K562 (cell line): ENCODE data around the gene UCP3. TPM values are rescaled to one million over a fixed set of nuclear protein-coding genes. Genes with fewer than 3 reads are reported as not detected.

Source experiments
- ATAC-seq: fragments of 200-7000 bp; cut with Tn5 transposase; 3 replicates; pipeline ENCODE4 v1.9.1; 2020; ENCODE audit warnings: moderate library complexity
- BruUV-seq: library from RNA; stranded (reverse); fragments of 400-500 nt; replicated peaks from 2 replicates; lab custom pipeline; 2021; lab: Mats Ljungman, UMichigan
- CTCF ChIA-PET: fragments of 300-600 bp; formaldehyde crosslinking; extraction: SDS; loops from one replicate; lab custom pipeline; 2021; ENCODE audit warnings: low intra/inter-chr PET ratio; lab: Yijun Ruan, JAX
- POLR2A ChIA-PET: fragments of 300-600, 350-650 bp; sonication (Branson Sonifier 250); formaldehyde crosslinking; extraction: SDS; loops from one replicate; lab custom pipeline; 2021; ENCODE audit warnings: antibody characterized with exemption, inconsistent platforms; lab: Yijun Ruan, JAX
- DNase-seq, 4 experiments: peaks; one replicate each; pipeline versions ENCODE4 v3.0.0 to v3.0.0-alpha.2; 2011 to 2018; ENCODE audit warnings: low spot score in 3 of 4, mixed read lengths in 3 of 4; ENCODE audit errors: extremely low read depth in 1 of 4
- FAIRE-seq: peaks from 2 replicates; lab custom pipeline; 2011; peaks lifted over from hg19 to GRCh38; lab: Jason Lieb, UNC
- H2AFZ ChIP-seq: 2 replicates; pipeline ENCODE4 v1.6.0; 2011; ENCODE audit warnings: low read depth, low read length, control low read depth, inconsistent platforms
- H3K27ac ChIP-seq: fragments of 200-600 bp; 3 replicates; pipeline ENCODE4 v1.8.0; 2011; ENCODE audit warnings: low read depth, mild to moderate bottlenecking, control low read depth, inconsistent platforms, low read length, moderate library complexity, mixed read lengths; ENCODE audit errors: extremely low read depth
- H3K27me3 ChIP-seq, 2 experiments: fragments of 300-600 bp in 1 of 2; 2 replicates in 1 of 2; 3 replicates in 1 of 2; pipeline versions ENCODE4 v1.6.0 to v1.8.0; 2011; ENCODE audit warnings: inconsistent platforms in 2 of 2, low read length in 2 of 2, mild to moderate bottlenecking in 1 of 2, mixed read lengths in 1 of 2, moderate library complexity in 1 of 2; ENCODE audit not compliant: control insufficient read depth in 2 of 2, insufficient read depth in 2 of 2
- H3K36me3 ChIP-seq: fragments of 300-600 bp; 3 replicates; pipeline ENCODE4 v1.8.0; 2011; ENCODE audit warnings: mild to moderate bottlenecking, low read length, inconsistent platforms; ENCODE audit not compliant: control insufficient read depth, insufficient read depth
- H3K4me1 ChIP-seq, 2 experiments: fragments of 200-600 bp in 1 of 2; replicated peaks in 1 of 2; 2 replicates in 1 of 2; 3 replicates in 1 of 2; pipeline versions ENCODE4 v1.5.1 to v1.8.0; 2011; ENCODE audit warnings: inconsistent platforms in 2 of 2, low read length in 2 of 2, mild to moderate bottlenecking in 1 of 2, mixed read lengths in 1 of 2, moderate library complexity in 1 of 2; ENCODE audit not compliant: control insufficient read depth in 2 of 2, insufficient read depth in 2 of 2
- H3K4me2 ChIP-seq: 2 replicates; pipeline ENCODE4 v1.6.1; 2011; ENCODE audit warnings: low read length, control low read depth, inconsistent platforms, mixed read lengths; ENCODE audit not compliant: insufficient read depth
- H3K4me3 ChIP-seq: fragments of 200-600 bp; sonication (generic), shearing (Covaris generic); 2 replicates; pipeline ENCODE4 v1.5.1; 2016; ENCODE audit warnings: control low read depth, inconsistent platforms
- H3K79me2 ChIP-seq: fragments of 200-600 bp; 3 replicates; pipeline ENCODE4 v1.8.0; 2011; ENCODE audit warnings: low read length, inconsistent platforms; ENCODE audit not compliant: control insufficient read depth, insufficient read depth
- H3K9ac ChIP-seq, 2 experiments: 2 replicates each; pipeline versions ENCODE4 v1.6.0 to v1.6.1; 2011; ENCODE audit warnings: low read depth in 2 of 2, low read length in 2 of 2, control low read depth in 1 of 2, inconsistent platforms in 1 of 2, mild to moderate bottlenecking in 1 of 2, mixed read lengths in 1 of 2; ENCODE audit not compliant: insufficient read depth in 1 of 2
- H3K9me1 ChIP-seq: one replicate; pipeline ENCODE4 v1.6.0; 2011; ENCODE audit warnings: inconsistent platforms, mild to moderate bottlenecking, low read length, moderate library complexity; ENCODE audit not compliant: control insufficient read depth, insufficient read depth
- H3K9me3 ChIP-seq: replicated peaks from 2 replicates; pipeline ENCODE4 v1.5.1; 2011; ENCODE audit warnings: low read depth, low read length, inconsistent platforms; ENCODE audit not compliant: control insufficient read depth, insufficient read depth
- H4K20me1 ChIP-seq: replicated peaks from 2 replicates; pipeline ENCODE4 v1.6.1; 2011; ENCODE audit warnings: low read length, inconsistent platforms, mixed read lengths; ENCODE audit not compliant: control insufficient read depth, insufficient read depth
- ARID2 ChIP-seq: fragments of 450-650 bp; IDR thresholded peaks from 2 replicates; pipeline ENCODE4 v1.6.1; 2017; ENCODE audit warnings: antibody characterized with exemption, mild to moderate bottlenecking
- POLR2A ChIP-seq: fragments of 450-650 bp; conservative IDR thresholded peaks from 2 replicates; pipeline ENCODE4 v1.6.1; 2016
- POLR2H ChIP-seq: IDR thresholded peaks from 2 replicates; pipeline ENCODE4 v1.6.1; 2016; ENCODE audit warnings: missing genetic modification characterization, low read depth, mild to moderate bottlenecking, control low read depth, missing compliant biosample characterization, moderate library complexity
- RBFOX2 ChIP-seq: fragments of 200-400 bp; formaldehyde crosslinking; IDR thresholded peaks from 2 replicates; pipeline ENCODE4 v1.6.1; 2017; ENCODE audit warnings: low read depth, mild to moderate bottlenecking, low read length, moderate library complexity
- RNF2 ChIP-seq: sonication (generic); IDR thresholded peaks from 2 replicates; pipeline ENCODE4 v1.6.1; 2016
- SMAD3 ChIP-seq: fragments of 450-650 bp; formaldehyde crosslinking; conservative IDR thresholded peaks from 2 replicates; pipeline ENCODE4 v1.4.0; 2020; ENCODE audit warnings: mild to moderate bottlenecking
- SRF ChIP-seq, 2 experiments: fragments of 250-450, 450-650 bp in 1 of 2; sonication (Bioruptor Pico) in 1 of 2; sonication (generic) in 1 of 2; formaldehyde crosslinking; IDR thresholded peaks; 2 replicates each; pipeline versions ENCODE4 v1.5.0 to v1.5.1; 2020 to 2022; ENCODE audit warnings: mild to moderate bottlenecking in 1 of 2, missing genetic modification reagents in 1 of 2
- SUPT5H ChIP-seq: fragments of 450-650 bp; IDR thresholded peaks from 2 replicates; pipeline ENCODE4 v1.6.1; 2016
- ZNF146 ChIP-seq: IDR thresholded peaks from one replicate; pipeline ENCODE4 v1.6.1; 2018; ENCODE audit warnings: missing compliant biosample characterization; ENCODE audit not compliant: unreplicated experiment
- WGBS: fragments of 100-300 bp; shearing (Covaris generic); methylation state at CpG from one replicate; pipeline ENCODE4 v1.1.6; 2016; ENCODE audit warnings: low coverage, mixed read lengths; ENCODE audit not compliant: insufficient coverage; ENCODE audit errors: missing lambda C conversion rate; 5-methylcytosine and 5-hydroxymethylcytosine counted together
- in situ Hi-C: fragments of 300-500 bp; cut with MboI; formaldehyde crosslinking; loops from 4 replicates; pipeline ENCODE4 v1.15.0; 2018; ENCODE audit warnings: inconsistent platforms, mixed read lengths
- intact Hi-C: fragments of 100-400 bp; cut with micrococcal nuclease; formaldehyde crosslinking; loops from 2 replicates; pipeline ENCODE4 v1.14.2; 2022
- polyA plus RNA-seq, 8 experiments: library from polyadenylated mRNA; depleted of rRNA in 4 of 8; stranded (reverse) in 5 of 8; unstranded in 3 of 8; fragments of >200 nt; fragmentation: Nextera tagmentation in 2 of 8; fragmentation: Illumina TruSeq in 1 of 8; extraction: Ambion mirVana in 2 of 8; extraction: Trizol in 1 of 8; gene quantifications; 2 replicates each; pipeline versions ENCODE4 v1.2.1 to v1.2.3, GENCODE V29; 2011 to 2014; ENCODE audit warnings: inconsistent platforms in 1 of 8, missing spikeins in 1 of 8
- total RNA-seq, 7 experiments: library from RNA; depleted of rRNA in 6 of 7; stranded (reverse); fragments of >200 nt in 6 of 7; fragmentation: Illumina TruSeq in 2 of 7; extraction: Trizol in 2 of 7; gene quantifications; 2 replicates each; pipeline versions ENCODE4 v1.2.1 to v1.2.3, GENCODE V29; 2011 to 2021; ENCODE audit warnings: low replicate concordance in 1 of 7
- TF ChIP-seq, protein P1 (sequence below): IDR thresholded peaks from 2 replicates; pipeline ENCODE4 v1.6.1; 2011; ENCODE audit warnings: borderline replicate concordance, low read depth, mild to moderate bottlenecking, moderate library complexity, low read length; ENCODE audit not compliant: insufficient read depth, poor library complexity, severe bottlenecking
- TF ChIP-seq, protein P2 (sequence below): fragments of 250-450 bp; sonication (Bioruptor Pico); IDR thresholded peaks from 2 replicates; pipeline ENCODE4 v1.9.0; 2021; ENCODE audit warnings: mild to moderate bottlenecking, inconsistent platforms

Gene UCP3
- total and polyA plus RNA-seq, 9 of the 15 experiments (the other 6 are each of a cell fraction or from before 2014, with no cell fraction given), result 0.05 to 0.65 (median 0.25) TPM; not detected in 2

DNA sequence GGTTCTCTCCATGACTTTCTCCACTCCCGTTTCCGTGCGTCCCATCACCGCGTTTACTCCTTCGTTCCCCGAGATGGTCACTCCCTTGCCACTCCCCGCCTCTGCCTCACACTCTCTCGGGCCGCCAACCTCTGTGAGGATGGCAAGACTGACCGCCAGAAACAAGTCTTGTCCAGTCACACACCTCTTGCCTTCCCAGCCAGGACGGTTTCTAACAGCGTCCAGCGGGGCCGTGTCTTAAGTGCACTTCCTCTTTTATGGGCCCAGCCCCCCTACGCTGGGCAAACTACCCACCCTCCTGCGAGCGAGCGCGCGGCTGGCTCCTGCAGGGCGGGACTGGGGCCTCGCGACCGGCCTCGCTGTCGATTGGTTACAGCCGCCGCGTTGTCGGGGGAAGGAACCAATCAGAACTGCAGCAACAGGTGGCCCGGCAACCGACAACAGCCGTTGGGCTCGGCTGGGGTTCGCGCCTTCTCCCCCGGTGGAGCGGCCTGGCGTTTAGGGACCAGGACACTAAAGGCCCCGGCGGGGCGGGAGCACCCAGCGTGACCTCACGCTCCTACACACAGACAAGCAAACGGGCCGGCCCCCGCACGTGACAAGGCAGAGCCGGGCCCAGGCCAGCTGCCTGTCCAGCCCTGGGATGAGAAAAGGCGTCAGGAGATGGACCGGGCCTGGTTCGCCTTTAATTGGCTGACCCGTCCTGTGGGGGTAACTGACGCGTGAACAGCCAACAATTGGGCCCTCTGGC, 25.7 kb downstream of the UCP3 start (continued):
- TF ChIP-seq SMAD3 (CRISPR knock-in tag), result peak; percentile 81; the same call in 1 of the 2 replicates
- TF ChIP-seq, protein P1, sequence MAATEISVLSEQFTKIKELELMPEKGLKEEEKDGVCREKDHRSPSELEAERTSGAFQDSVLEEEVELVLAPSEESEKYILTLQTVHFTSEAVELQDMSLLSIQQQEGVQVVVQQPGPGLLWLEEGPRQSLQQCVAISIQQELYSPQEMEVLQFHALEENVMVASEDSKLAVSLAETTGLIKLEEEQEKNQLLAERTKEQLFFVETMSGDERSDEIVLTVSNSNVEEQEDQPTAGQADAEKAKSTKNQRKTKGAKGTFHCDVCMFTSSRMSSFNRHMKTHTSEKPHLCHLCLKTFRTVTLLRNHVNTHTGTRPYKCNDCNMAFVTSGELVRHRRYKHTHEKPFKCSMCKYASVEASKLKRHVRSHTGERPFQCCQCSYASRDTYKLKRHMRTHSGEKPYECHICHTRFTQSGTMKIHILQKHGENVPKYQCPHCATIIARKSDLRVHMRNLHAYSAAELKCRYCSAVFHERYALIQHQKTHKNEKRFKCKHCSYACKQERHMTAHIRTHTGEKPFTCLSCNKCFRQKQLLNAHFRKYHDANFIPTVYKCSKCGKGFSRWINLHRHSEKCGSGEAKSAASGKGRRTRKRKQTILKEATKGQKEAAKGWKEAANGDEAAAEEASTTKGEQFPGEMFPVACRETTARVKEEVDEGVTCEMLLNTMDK, result no peak
- no peak for TF ChIP-seq ARID2
- no peak for TF ChIP-seq ZNF146 (CRISPR knock-in tag)

DNA sequence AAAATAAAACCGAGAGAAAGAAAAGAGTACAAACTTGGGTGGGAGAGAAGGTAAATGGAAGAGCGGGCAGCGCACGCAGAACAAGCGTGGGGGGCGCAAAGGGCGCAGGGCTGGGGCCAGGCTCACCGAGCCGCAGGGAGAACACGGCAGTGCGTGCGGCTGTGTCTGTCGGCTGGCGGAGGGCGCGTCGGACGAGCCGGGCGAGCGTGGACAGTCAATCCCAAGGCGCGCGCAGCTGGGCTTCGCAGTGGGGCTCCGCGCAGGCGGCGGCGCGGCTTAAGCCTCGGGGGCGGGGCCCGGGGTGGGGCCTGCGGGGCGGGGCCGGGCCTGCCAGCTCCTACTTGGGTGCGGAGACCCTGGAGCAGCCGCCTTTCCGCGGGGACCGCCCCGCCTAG, 26.3 kb downstream of the UCP3 start, which contains the start of gene UCP2:
UCP2 (minus strand) TSS at position 249 of the 395 bp plus-strand sequence. CDS start 4,465 bp downstream, outside the sequence.
- H3K36me3 ChIP-seq, result peaks cover 40% of the 10 kb centered on the region
- peaks cover 41 to 59% of the 10 kb centered on the region in 2 experiments for H3K4me1 ChIP-seq
- POLR2A ChIA-PET, result interaction anchor here (0.6 to 5.8 kb wide), 16 partner anchors 11 to 1157 kb away, joined by 3 to 54 read pairs (median 5); partner anchors contain the start of genes C2CD3 and PPME1
- peak within 1 kb of the TSS; percentile 85 to 96 for H3K9ac ChIP-seq
- H3K27ac ChIP-seq, result peak within 1 kb of the TSS; percentile 99
- BruUV-seq, result no TSS peak
- peak within 1 kb of the TSS; percentile 97 for H2AFZ ChIP-seq
- no peaks in the 10 kb centered on the region for H3K9me3 ChIP-seq
- CTCF ChIA-PET, result no interaction called here
- intact Hi-C loops (loop anchor here (5.0 kb wide), 1 partner anchor 190 kb away; the partner anchor contains the start of genes C2CD3 and PPME1), in situ Hi-C loops (no loop called here)
- peak within 1 kb of the TSS; percentile 98 for H3K4me2 ChIP-seq
- under 1% methylated on average over 29 of the region's 43 CpGs for WGBS
- peaks cover 3% of the 10 kb centered on the region for H3K9me1 ChIP-seq
- peaks cover 45% of the 10 kb centered on the region for H3K79me2 ChIP-seq
- H3K27me3 ChIP-seq, result no peaks in the 10 kb centered on the region
- DNase-seq (peak; percentile 91 to 94 (median 91)), ATAC-seq (peak; percentile 84), FAIRE-seq (no peak)
- peak within 1 kb of the TSS; percentile 67 for H3K4me3 ChIP-seq
- H4K20me1 ChIP-seq, result no peaks in the 10 kb centered on the region; the same call in 1 of the 2 replicates
- TF ChIP-seq RNF2 (no peak), SUPT5H (0 out of 2 replicates have a peak, but pooled peaks have one; percentile 74), SRF (CRISPR knock-in tag; IDR thresholded peaks at IDR 0.05) (no peak), POLR2H (tag) (peak; percentile 76; the same call in 1 of the 2 replicates), POLR2A (peak; percentile 75; the same call in 1 of the 2 replicates), RBFOX2 (peak; percentile 77)
- TF ChIP-seq, protein P2, sequence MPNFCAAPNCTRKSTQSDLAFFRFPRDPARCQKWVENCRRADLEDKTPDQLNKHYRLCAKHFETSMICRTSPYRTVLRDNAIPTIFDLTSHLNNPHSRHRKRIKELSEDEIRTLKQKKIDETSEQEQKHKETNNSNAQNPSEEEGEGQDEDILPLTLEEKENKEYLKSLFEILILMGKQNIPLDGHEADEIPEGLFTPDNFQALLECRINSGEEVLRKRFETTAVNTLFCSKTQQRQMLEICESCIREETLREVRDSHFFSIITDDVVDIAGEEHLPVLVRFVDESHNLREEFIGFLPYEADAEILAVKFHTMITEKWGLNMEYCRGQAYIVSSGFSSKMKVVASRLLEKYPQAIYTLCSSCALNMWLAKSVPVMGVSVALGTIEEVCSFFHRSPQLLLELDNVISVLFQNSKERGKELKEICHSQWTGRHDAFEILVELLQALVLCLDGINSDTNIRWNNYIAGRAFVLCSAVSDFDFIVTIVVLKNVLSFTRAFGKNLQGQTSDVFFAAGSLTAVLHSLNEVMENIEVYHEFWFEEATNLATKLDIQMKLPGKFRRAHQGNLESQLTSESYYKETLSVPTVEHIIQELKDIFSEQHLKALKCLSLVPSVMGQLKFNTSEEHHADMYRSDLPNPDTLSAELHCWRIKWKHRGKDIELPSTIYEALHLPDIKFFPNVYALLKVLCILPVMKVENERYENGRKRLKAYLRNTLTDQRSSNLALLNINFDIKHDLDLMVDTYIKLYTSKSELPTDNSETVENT, result peak; percentile 72; the same call in 1 of the 2 replicates
